Pons (tissue), 1 donor: Measurements from ENCODE around the gene FRMD4B.
A peak's percentile ranks its signal among the peaks of the same experiment; 100 is the strongest.

Experiments used
- DNase-seq: peaks from one replicate; pipeline ENCODE4 v3.0.0-alpha.2; 2016; ENCODE audit warnings: low spot score

FRMD4B gene

GRCh38 chr3:69174871-69175737, 210.8 kb downstream of the FRMD4B start:
- peak; percentile 78 for DNase-seq

- no peak for DNase-seq
Observed at GRCh38 chr3:69174445-69174844, 211.4 kb downstream of the FRMD4B start.

GRCh38 chr3:69172058-69172457, 213.8 kb downstream of the FRMD4B start:
- DNase-seq = no peak

- DNase-seq = no peak
Observed at GRCh38 chr3:69166446-69166845, 219.4 kb downstream of the FRMD4B start.

GRCh38 chr3:69165744-69166143, 220.1 kb downstream of the FRMD4B start:
- no peak for DNase-seq

GRCh38 chr3:69164296-69164695, 221.6 kb downstream of the FRMD4B start:
- DNase-seq = no peak

- no peak for DNase-seq
Observed at GRCh38 chr3:69162308-69162980, 223.4 kb downstream of the FRMD4B start.

GRCh38 chr3:69161587-69162307, 224.1 kb downstream of the FRMD4B start:
- peak; percentile 79 for DNase-seq

- no peak for DNase-seq
Observed at GRCh38 chr3:69160525-69160924, 225.4 kb downstream of the FRMD4B start.

GRCh38 chr3:69160107-69160506, 225.8 kb downstream of the FRMD4B start:
- no peak for DNase-seq

- no peak for DNase-seq
Observed at GRCh38 chr3:69149586-69149985, 236.3 kb downstream of the FRMD4B start.

- DNase-seq = no peak
Observed at GRCh38 chr3:69145688-69146087, 240.2 kb downstream of the FRMD4B start.

- no peak for DNase-seq
Observed at GRCh38 chr3:69144631-69145245, 241.2 kb downstream of the FRMD4B start.

- no peak for DNase-seq
Observed at GRCh38 chr3:69143612-69144011, 242.3 kb downstream of the FRMD4B start.

GRCh38 chr3:69142797-69143454, 243.0 kb downstream of the FRMD4B start:
- DNase-seq = no peak

GRCh38 chr3:69142090-69142489, 243.8 kb downstream of the FRMD4B start:
- no peak for DNase-seq

GRCh38 chr3:69141313-69141712, 244.6 kb downstream of the FRMD4B start:
- no peak for DNase-seq

GRCh38 chr3:69137412-69137811, 248.5 kb downstream of the FRMD4B start:
- DNase-seq = no peak

GRCh38 chr3:69137005-69137404, 248.9 kb downstream of the FRMD4B start:
- no peak for DNase-seq

- DNase-seq = no peak
Observed at GRCh38 chr3:69130689-69131088, 255.2 kb downstream of the FRMD4B start.

- no peak for DNase-seq
Observed at GRCh38 chr3:69129531-69129930, 256.4 kb downstream of the FRMD4B start.

GRCh38 chr3:69128509-69128908, 257.4 kb downstream of the FRMD4B start:
- DNase-seq = no peak
